Astrocyte (in vitro differentiated cells and primary cell): ENCODE results near the gene MOCS3. TPM values are rescaled to one million over a fixed set of nuclear protein-coding genes. Genes with fewer than 3 reads are reported as not detected.

ENCODE experiments used
- DNase-seq: peaks from one replicate; pipeline ENCODE4 v3.0.0-alpha.2; 2010; ENCODE audit warnings: low read depth
- FAIRE-seq: peaks from 2 replicates; lab custom pipeline; 2011; peaks lifted over from hg19 to GRCh38; lab: Jason Lieb, UNC
- H2AFZ ChIP-seq: 2 replicates; pipeline ENCODE4 v1.6.0; 2012; ENCODE audit warnings: low read depth, low read length, inconsistent platforms
- H3K27ac ChIP-seq: 2 replicates; pipeline ENCODE4 v1.5.1; 2011; ENCODE audit warnings: low read depth, low read length, inconsistent platforms
- H3K27me3 ChIP-seq: 2 replicates; pipeline ENCODE4 v1.6.0; 2011; ENCODE audit warnings: low read length, inconsistent platforms; ENCODE audit not compliant: insufficient read depth
- H3K36me3 ChIP-seq: 2 replicates; pipeline ENCODE4 v1.5.1; 2011; ENCODE audit warnings: low read length, inconsistent platforms; ENCODE audit not compliant: insufficient read depth
- H3K4me1 ChIP-seq: 2 replicates; pipeline ENCODE4 v1.5.1; 2011; ENCODE audit warnings: low read length, inconsistent platforms; ENCODE audit not compliant: insufficient read depth
- H3K4me2 ChIP-seq: 2 replicates; pipeline ENCODE4 v1.6.0; 2012; ENCODE audit warnings: low read length, inconsistent platforms
- H3K4me3 ChIP-seq: 2 replicates; pipeline ENCODE4 v1.5.1; 2011; ENCODE audit warnings: low read depth, mild to moderate bottlenecking, low read length, inconsistent platforms; ENCODE audit not compliant: insufficient read depth
- H3K79me2 ChIP-seq: 2 replicates; pipeline ENCODE4 v1.6.0; 2012; ENCODE audit warnings: mild to moderate bottlenecking, low read length, inconsistent platforms; ENCODE audit not compliant: insufficient read depth
- H3K9ac ChIP-seq: 2 replicates; pipeline ENCODE4 v1.6.0; 2012; ENCODE audit warnings: mild to moderate bottlenecking, low read length, inconsistent platforms
- H3K9me3 ChIP-seq: 2 replicates; pipeline ENCODE4 v1.5.1; 2012; ENCODE audit warnings: low read depth, mild to moderate bottlenecking, low read length, inconsistent platforms; ENCODE audit not compliant: insufficient read depth
- H4K20me1 ChIP-seq: 2 replicates; pipeline ENCODE4 v1.6.0; 2012; ENCODE audit warnings: low read length, inconsistent platforms; ENCODE audit not compliant: insufficient read depth
- H3K27ac Mint-ChIP-seq: one replicate; pipeline ENCODE4 v1.8.0; 2021; ENCODE audit warnings: mild to moderate bottlenecking, mixed read lengths; ENCODE audit not compliant: unreplicated experiment
- H3K27me3 Mint-ChIP-seq: one replicate; pipeline ENCODE4 v1.8.0; 2021; ENCODE audit warnings: low read depth, mixed read lengths; ENCODE audit not compliant: unreplicated experiment
- H3K36me3 Mint-ChIP-seq: one replicate; pipeline ENCODE4 v1.8.0; 2021; ENCODE audit warnings: low read depth, mixed read lengths; ENCODE audit not compliant: unreplicated experiment
- H3K4me1 Mint-ChIP-seq: one replicate; pipeline ENCODE4 v1.8.0; 2021; ENCODE audit warnings: low read depth, mixed read lengths; ENCODE audit not compliant: unreplicated experiment
- H3K4me3 Mint-ChIP-seq: one replicate; pipeline ENCODE4 v1.8.0; 2021; ENCODE audit warnings: mild to moderate bottlenecking, moderate library complexity, mixed read lengths; ENCODE audit not compliant: unreplicated experiment
- H3K9me3 Mint-ChIP-seq: one replicate; pipeline ENCODE4 v1.8.0; 2021; ENCODE audit warnings: mild to moderate bottlenecking, mixed read lengths; ENCODE audit not compliant: unreplicated experiment
- CTCF ChIP-seq: IDR thresholded peaks from 2 replicates; pipeline ENCODE4 v1.5.1; 2011; ENCODE audit warnings: low read depth, mild to moderate bottlenecking, inconsistent platforms, low read length, moderate library complexity; ENCODE audit not compliant: insufficient read depth
- EZH2 ChIP-seq: IDR thresholded peaks from 2 replicates; pipeline ENCODE4 v1.6.1; 2012; ENCODE audit warnings: mild to moderate bottlenecking, low read length, inconsistent platforms; ENCODE audit not compliant: insufficient read depth
- total RNA-seq: library from RNA; stranded (reverse); gene quantifications from 2 replicates; pipeline ENCODE4 v1.2.1, GENCODE V29; 2021

Gene MOCS3
- total RNA-seq, 1 donor from 2014 or later = 5.8 TPM

- H3K27me3 Mint-ChIP-seq = no peaks in the 10 kb centered on the region
- DNase-seq (no peak), FAIRE-seq (no peak)
- TF ChIP-seq EZH2 (no peak), CTCF (no peak)
- no peak overlapping the region for H3K9ac ChIP-seq
- no peak overlapping the region for H3K4me2 ChIP-seq
- H3K36me3 ChIP-seq = peaks cover 30% of the 10 kb centered on the region
- no peaks in the 10 kb centered on the region for H3K9me3 ChIP-seq
- H3K4me3 Mint-ChIP-seq = no peak overlapping the region
- H4K20me1 ChIP-seq = peaks cover 81% of the 10 kb centered on the region
- peaks cover 22% of the 10 kb centered on the region for H3K4me1 Mint-ChIP-seq
- no peaks in the 10 kb centered on the region for H3K27me3 ChIP-seq
- H3K27ac Mint-ChIP-seq = no peak overlapping the region
- H3K27ac ChIP-seq = no peak overlapping the region
- H3K36me3 Mint-ChIP-seq = peaks cover 14% of the 10 kb centered on the region
- no peak overlapping the region for H3K4me3 ChIP-seq
- no peak overlapping the region for H2AFZ ChIP-seq
- H3K4me1 ChIP-seq = peaks cover 17% of the 10 kb centered on the region
- H3K79me2 ChIP-seq = peaks cover 93% of the 10 kb centered on the region
- no peaks in the 10 kb centered on the region for H3K9me3 Mint-ChIP-seq
Measured at GRCh38 chr20:50926530-50926929, 32.1 kb upstream of the MOCS3 start.

- Histone ChIP-seq H3K27ac (no peak overlapping the region), H3K4me3 (peak overlapping the region; percentile 89), H3K4me2 (peak overlapping the region; percentile 92), H4K20me1 (peaks cover 62% of the 10 kb centered on the region), H3K9ac (no peak overlapping the region), H3K9me3 (no peaks in the 10 kb centered on the region), H3K4me1 (peaks cover 21% of the 10 kb centered on the region), H3K79me2 (peaks cover 74% of the 10 kb centered on the region), H3K36me3 (peaks cover 35% of the 10 kb centered on the region), H3K27me3 (no peaks in the 10 kb centered on the region), H2AFZ (no peak overlapping the region)
- peak overlapping the region; percentile 98 for H3K4me3 Mint-ChIP-seq
- no peaks in the 10 kb centered on the region for H3K9me3 Mint-ChIP-seq
- DNase-seq (no peak), FAIRE-seq (no peak)
- peaks cover 9% of the 10 kb centered on the region for H3K36me3 Mint-ChIP-seq
- no peak overlapping the region for H3K27ac Mint-ChIP-seq
- peaks cover 30% of the 10 kb centered on the region for H3K4me1 Mint-ChIP-seq
- no peaks in the 10 kb centered on the region for H3K27me3 Mint-ChIP-seq
- TF ChIP-seq CTCF (no peak), EZH2 (no peak)
Measured at GRCh38 chr20:50928469-50928868, 30.1 kb upstream of the MOCS3 start.

GRCh38 chr20:50929299-50930138, 29.1 kb upstream of the MOCS3 start:
- Mint-ChIP-seq H3K4me1 (peaks cover 24% of the 10 kb centered on the region), H3K27me3 (no peaks in the 10 kb centered on the region), H3K9me3 (no peaks in the 10 kb centered on the region), H3K4me3 (peak overlapping the region; percentile 98), H3K36me3 (peaks cover 9% of the 10 kb centered on the region), H3K27ac (peak overlapping the region; percentile 98)
- Histone ChIP-seq H3K36me3 (peaks cover 40% of the 10 kb centered on the region), H2AFZ (no peak overlapping the region), H3K4me1 (peaks cover 21% of the 10 kb centered on the region), H4K20me1 (peaks cover 52% of the 10 kb centered on the region), H3K4me3 (peak overlapping the region; percentile 89), H3K79me2 (peaks cover 64% of the 10 kb centered on the region), H3K27ac (peak overlapping the region; percentile 53), H3K27me3 (no peaks in the 10 kb centered on the region), H3K9ac (peak overlapping the region; percentile 82), H3K9me3 (no peaks in the 10 kb centered on the region), H3K4me2 (peak overlapping the region; percentile 92)
- TF ChIP-seq CTCF (peak; percentile 99), EZH2 (no peak)
- DNase-seq (peak; percentile 88), FAIRE-seq (no peak)
